H1 (cell line): ENCODE results near the gene CSPG5. TPM values are rescaled to one million over a fixed set of nuclear protein-coding genes. Genes with fewer than 3 reads are reported as not detected.

ENCODE experiments used
- CTCF ChIA-PET: fragments of 300-600 bp; sonication (Branson Sonifier 250); formaldehyde crosslinking; loops from one replicate; lab custom pipeline; 2021; ENCODE audit not compliant: partially characterized antibody; lab: Charles Lee
- POLR2A ChIA-PET: fragments of 300-600 bp; sonication (Branson Sonifier 250); formaldehyde crosslinking; loops from one replicate; lab custom pipeline; 2021; ENCODE audit warnings: inconsistent platforms; ENCODE audit not compliant: partially characterized antibody; lab: Charles Lee
- DNase-seq, 2 experiments: peaks; one replicate each; pipeline versions ENCODE4 v3.0.0 to v3.0.0-alpha.2; 2010 to 2022; ENCODE audit warnings: low spot score in 2 of 2, low read depth in 1 of 2, mixed read lengths in 1 of 2
- FAIRE-seq: peaks from 2 replicates; lab custom pipeline; 2011; peaks lifted over from hg19 to GRCh38; lab: Jason Lieb, UNC
- H2AFZ ChIP-seq: 2 replicates; pipeline ENCODE4 v1.8.1; 2012; ENCODE audit warnings: low read length, inconsistent platforms
- H2AK5ac ChIP-seq: 2 replicates; pipeline ENCODE4 v1.6.1; 2013; ENCODE audit warnings: low read depth, low read length
- H2BK120ac ChIP-seq: replicated peaks from 2 replicates; pipeline ENCODE3; 2013; ENCODE audit warnings: low read depth, low read length, inconsistent platforms
- H2BK12ac ChIP-seq: 2 replicates; pipeline ENCODE4 v1.6.1; 2013; ENCODE audit warnings: low read depth, low read length
- H2BK15ac ChIP-seq: 2 replicates; pipeline ENCODE4 v1.6.1; 2013; ENCODE audit warnings: low read length
- H2BK20ac ChIP-seq: 2 replicates; pipeline ENCODE4 v1.6.1; 2013; ENCODE audit warnings: low read length
- H2BK5ac ChIP-seq: 2 replicates; pipeline ENCODE4 v1.6.1; 2013; ENCODE audit warnings: low read depth, low read length
- H3K14ac ChIP-seq: 2 replicates; pipeline ENCODE4 v1.6.1; 2013; ENCODE audit warnings: inconsistent platforms; ENCODE audit not compliant: insufficient read length
- H3K18ac ChIP-seq: 2 replicates; pipeline ENCODE4 v1.6.1; 2013; ENCODE audit warnings: low read length; ENCODE audit errors: extremely low read depth
- H3K23ac ChIP-seq: 2 replicates; pipeline ENCODE4 v1.6.1; 2013; ENCODE audit warnings: inconsistent platforms; ENCODE audit not compliant: insufficient read length
- H3K23me2 ChIP-seq: 2 replicates; pipeline ENCODE4 v1.6.1; 2013; ENCODE audit warnings: low read depth, low read length
- H3K27ac ChIP-seq: 2 replicates; pipeline ENCODE4 v1.6.1; 2011; ENCODE audit warnings: low read depth, low read length, inconsistent platforms
- H3K27me3 ChIP-seq, 4 experiments: replicated peaks in 1 of 4; 1 replicate in 1 of 4; 2 replicates in 3 of 4; pipeline versions ENCODE4 v1.6.1 to v1.8.1; 2011 to 2013; ENCODE audit warnings: low read length in 3 of 4, mild to moderate bottlenecking in 3 of 4, inconsistent platforms in 2 of 4, mixed read lengths in 2 of 4, moderate library complexity in 1 of 4; ENCODE audit not compliant: control insufficient read depth in 3 of 4, insufficient read depth in 3 of 4; ENCODE audit errors: extremely low read depth in 1 of 4
- H3K36me3 ChIP-seq, 4 experiments: 2 replicates each; pipeline versions ENCODE4 v1.6.1 to v1.8.1; 2011 to 2013; ENCODE audit warnings: mild to moderate bottlenecking in 4 of 4, low read length in 3 of 4, moderate library complexity in 2 of 4, control low read depth in 1 of 4, inconsistent platforms in 1 of 4; ENCODE audit not compliant: insufficient read depth in 4 of 4, control insufficient read depth in 2 of 4
- H3K4ac ChIP-seq: replicated peaks from 2 replicates; pipeline ENCODE3; 2013; ENCODE audit warnings: low read length, low read depth, mixed read lengths, inconsistent platforms; ENCODE audit not compliant: insufficient read length
- H3K4me1 ChIP-seq, 4 experiments: replicated peaks in 1 of 4; 1 replicate in 1 of 4; 2 replicates in 3 of 4; pipeline versions ENCODE4 v1.6.1 to v1.8.1; 2011 to 2013; ENCODE audit warnings: low read length in 3 of 4, inconsistent platforms in 2 of 4, mixed read lengths in 1 of 4; ENCODE audit not compliant: insufficient read depth in 4 of 4, control insufficient read depth in 3 of 4
- H3K4me2 ChIP-seq, 2 experiments: 2 replicates each; pipeline versions ENCODE4 v1.6.1 to v1.8.1; 2011 to 2013; ENCODE audit warnings: low read depth in 2 of 2, low read length in 2 of 2, control low read depth in 1 of 2, inconsistent platforms in 1 of 2, mild to moderate bottlenecking in 1 of 2; ENCODE audit not compliant: insufficient read depth in 1 of 2
- H3K4me3 ChIP-seq, 4 experiments: fragments of 200-600, 300-600 bp in 1 of 4; sonication (generic), shearing (Covaris generic), sonication (Bioruptor Twin) in 1 of 4; 2 replicates each; pipeline versions ENCODE4 v1.5.1 to v1.8.1; 2011 to 2016; ENCODE audit warnings: low read length in 4 of 4, low read depth in 3 of 4, control low read depth in 2 of 4, inconsistent platforms in 2 of 4, mild to moderate bottlenecking in 2 of 4, mixed read lengths in 1 of 4, moderate library complexity in 1 of 4; ENCODE audit not compliant: insufficient read depth in 2 of 4; ENCODE audit errors: extremely low read depth in 1 of 4
- H3K56ac ChIP-seq: replicated peaks from 2 replicates; pipeline ENCODE3; 2013; ENCODE audit warnings: low read depth, mild to moderate bottlenecking, mixed read lengths, low read length, inconsistent platforms; ENCODE audit not compliant: insufficient read length
- H3K79me1 ChIP-seq: 2 replicates; pipeline ENCODE4 v1.6.1; 2013; ENCODE audit warnings: low read depth, low read length, control low read depth
- H3K79me2 ChIP-seq, 2 experiments: 2 replicates each; pipeline versions ENCODE4 v1.6.1 to v1.8.1; 2012 to 2013; ENCODE audit warnings: low read length in 2 of 2, mild to moderate bottlenecking in 2 of 2, inconsistent platforms in 1 of 2; ENCODE audit not compliant: insufficient read depth in 2 of 2, control insufficient read depth in 1 of 2
- H3K9ac ChIP-seq, 4 experiments: replicated peaks in 1 of 4; 1 replicate in 1 of 4; 2 replicates in 3 of 4; pipeline versions ENCODE4 v1.6.1 to v1.8.1; 2011 to 2013; ENCODE audit warnings: low read depth in 3 of 4, low read length in 3 of 4, control low read depth in 2 of 4, mild to moderate bottlenecking in 2 of 4, moderate library complexity in 2 of 4, inconsistent platforms in 1 of 4; ENCODE audit errors: extremely low read depth in 1 of 4
- H3K9me3 ChIP-seq, 2 experiments: 2 replicates each; pipeline versions ENCODE4 v1.6.1 to v1.8.1; 2012 to 2013; ENCODE audit warnings: mild to moderate bottlenecking in 2 of 2, moderate library complexity in 2 of 2, control low read depth in 1 of 2, inconsistent platforms in 1 of 2, low read depth in 1 of 2, low read length in 1 of 2, mixed read lengths in 1 of 2; ENCODE audit not compliant: insufficient read depth in 2 of 2
- H4K20me1 ChIP-seq, 2 experiments: replicated peaks in 1 of 2; 2 replicates each; pipeline versions ENCODE3 to v1.8.1; 2011 to 2013; ENCODE audit warnings: inconsistent platforms in 2 of 2, low read length in 2 of 2, mild to moderate bottlenecking in 1 of 2; ENCODE audit not compliant: insufficient read depth in 2 of 2, control insufficient read depth in 1 of 2
- H4K5ac ChIP-seq: 2 replicates; pipeline ENCODE4 v1.6.1; 2013; ENCODE audit warnings: low read length, low read depth, mixed read lengths, inconsistent platforms; ENCODE audit not compliant: insufficient read length
- H4K8ac ChIP-seq: 2 replicates; pipeline ENCODE4 v1.8.0; 2013; ENCODE audit warnings: mild to moderate bottlenecking, moderate library complexity, low read length, inconsistent platforms; ENCODE audit not compliant: insufficient read depth; ENCODE audit errors: extremely low read depth
- H4K91ac ChIP-seq: replicated peaks from 2 replicates; pipeline ENCODE3; 2013; ENCODE audit warnings: low read length, mixed read lengths, inconsistent platforms; ENCODE audit not compliant: insufficient read length
- WGBS, 2 experiments: shearing (Covaris generic) in 1 of 2; methylation state at CpG; one replicate each; pipeline versions ENCODE4 v1.1.6 to v1.1.7; 2013 to 2015; ENCODE audit warnings: low lambda C conversion rate in 2 of 2, mixed read lengths in 2 of 2, inconsistent platforms in 1 of 2, low coverage in 1 of 2, missing lambda C conversion rate in 1 of 2; ENCODE audit not compliant: insufficient replicate concordance in 2 of 2, insufficient coverage in 1 of 2, insufficient read length in 1 of 2; ENCODE audit errors: extremely low coverage in 1 of 2, missing lambda C conversion rate in 1 of 2; 5-methylcytosine and 5-hydroxymethylcytosine counted together
- polyA plus RNA-seq, 7 experiments: library from polyadenylated mRNA; depleted of rRNA in 3 of 7; stranded (reverse) in 5 of 7; unstranded in 2 of 7; fragments of >200 nt in 5 of 7; fragments of 200-250 nt in 2 of 7; gene quantifications; 1 replicate in 5 of 7; 2 replicates in 1 of 7; 4 replicates in 1 of 7; pipeline versions ENCODE4 v1.2.1 to v1.2.3, GENCODE V29; 2011 to 2013; ENCODE audit warnings: missing spikeins in 2 of 7, mixed read lengths in 2 of 7
- total RNA-seq: library from RNA; stranded (reverse); fragmentation: NEBNext Ultra II Directional; extraction: Animal tissue kit (Norgen Biotek cat#: 25700); gene quantifications from 2 replicates; pipeline ENCODE4 v1.2.1, GENCODE V29; 2021

Gene CSPG5
- total and polyA plus RNA-seq, 2 of the 8 experiments (the other 6 are each of a cell fraction or from before 2014, with no cell fraction given): 2.1 to 7.4 TPM

DNA sequence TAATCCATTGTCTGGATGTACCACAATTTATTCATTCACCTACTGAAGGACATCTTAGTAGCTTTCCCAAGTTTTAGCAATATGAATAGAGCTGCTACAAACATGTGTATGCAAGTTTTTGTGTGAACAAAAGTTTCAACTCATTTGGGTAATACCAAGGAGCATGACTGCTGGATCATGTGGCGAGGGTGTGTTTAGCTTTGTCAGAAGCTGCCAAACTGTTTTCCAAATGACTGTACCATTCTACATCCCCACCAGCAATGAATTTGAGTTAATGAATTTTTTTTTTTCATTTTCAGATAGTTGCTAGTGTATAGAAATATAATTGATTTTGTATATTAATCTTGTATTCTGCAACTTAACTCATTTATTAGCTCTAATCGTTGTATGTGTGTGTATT, 45.2 kb downstream of the CSPG5 start:
- Histone ChIP-seq H3K23ac (no peak overlapping the region), H2BK120ac (peak overlapping the region; percentile 83), H4K91ac (no peak overlapping the region), H4K20me1 (no peaks in the 10 kb centered on the region), H3K23me2 (no peaks in the 10 kb centered on the region), H4K8ac (no peak overlapping the region), H3K36me3 (no peaks in the 10 kb centered on the region), H3K4ac (no peak overlapping the region), H3K4me1 (no peaks in the 10 kb centered on the region; a peak in 1 of 7 replicates), H3K4me2 (no peak overlapping the region), H3K27ac (no peak overlapping the region), H3K9me3 (no peaks in the 10 kb centered on the region; a peak in 1 of 4 replicates), H3K27me3 (no peaks in the 10 kb centered on the region), H3K14ac (no peak overlapping the region), H3K18ac (no peak overlapping the region), H2AK5ac (no peak overlapping the region), H3K79me1 (no peaks in the 10 kb centered on the region), H2BK5ac (no peak overlapping the region), H3K4me3 (no peak overlapping the region), H2BK12ac (no peak overlapping the region), H3K56ac (no peak overlapping the region), H3K79me2 (no peaks in the 10 kb centered on the region), H4K5ac (no peak overlapping the region), H3K9ac (no peak overlapping the region), H2AFZ (no peak overlapping the region), H2BK15ac (no peak overlapping the region), H2BK20ac (no peak overlapping the region)
- DNase-seq (no peak), FAIRE-seq (no peak)
- ChIA-PET CTCF (interaction anchor here (0.6 to 4.6 kb wide), 11 partner anchors 10 to 112 kb away, joined by 3 to 23 read pairs (median 3); no protein-coding TSS in a partner anchor), POLR2A (interaction anchor here (0.6 to 1.1 kb wide), 3 partner anchors 11 to 523 kb away, joined by 3 to 4 read pairs (median 4); partner anchors contain the start of gene ELP6)
- 96% methylated on average over 2 of the region's 2 CpGs; no CpG with 5 or more reads in 1 of the 2 experiments for WGBS, 2 experiments
